ENCODE measurements around the gene MED13L. TPM values are rescaled to one million over a fixed set of nuclear protein-coding genes. Genes with fewer than 3 reads are reported as not detected.

The MED13L gene
- total and polyA plus RNA-seq, 2 of the 4 experiments (the other 2 are of a cell fraction): 17.9 to 49.1 TPM

- Histone ChIP-seq H3K9ac (ENCODE audit: low read depth, low read length) (no peak overlapping the region), H3K23ac (ENCODE audit: low read depth, low read length) (peak overlapping the region; percentile 51; the same call in 1 of the 2 replicates), H3K79me1 (ENCODE audit: low read depth in 1 of 2, low read length in 2 of 2) (peaks cover 4 to 28% of the 10 kb centered on the region in 2 experiments; a peak in 3 of 4 replicates), H4K5ac (ENCODE audit: low read depth, low read length) (no peak overlapping the region), H3K36me3 (ENCODE audit: control insufficient read depth, insufficient read depth, low read length) (no peaks in the 10 kb centered on the region), H2BK5ac (ENCODE audit: low read depth, low read length, poor library complexity, severe bottlenecking) (no peak overlapping the region), H2AK5ac (ENCODE audit: low read depth, low read length) (no peak overlapping the region), H3K27ac (ENCODE audit: insufficient read depth, low read length) (no peak overlapping the region), H3K18ac (ENCODE audit: low read depth, low read length) (no peak overlapping the region), H4K20me1 (ENCODE audit: insufficient read depth, low read length) (peaks cover 63% of the 10 kb centered on the region), H3K4me1 (ENCODE audit: control insufficient read depth, insufficient read depth, low read length) (no peaks in the 10 kb centered on the region), H4K8ac (ENCODE audit: low read depth in 2 of 2, low read length in 2 of 2) (no peak overlapping the region), H3K14ac (replicated peaks; ENCODE audit: low read depth, low read length) (no peak overlapping the region), H2BK120ac (ENCODE audit: low read depth, low read length) (no peak overlapping the region), H2AK9ac (replicated peaks; ENCODE audit: low read depth, low read length, poor library complexity) (no peak overlapping the region), H3K9me1 (ENCODE audit: insufficient read depth, low read length) (peaks cover 4% of the 10 kb centered on the region; the same call in 1 of the 2 replicates), H3K9me3 (ENCODE audit: control insufficient read depth, insufficient read depth, low read length) (no peaks in the 10 kb centered on the region), H3K27me3 (ENCODE audit: control insufficient read depth, insufficient read depth, low read length) (no peaks in the 10 kb centered on the region), H3K4ac (ENCODE audit: low read depth, low read length) (no peak overlapping the region), H4K91ac (ENCODE audit: insufficient read depth, low read depth, low read length) (no peak overlapping the region), H3K4me3 (ENCODE audit: insufficient read depth, low read depth, low read length) (no peak overlapping the region), H3K56ac (ENCODE audit: extremely low read depth, insufficient read depth, low read length) (no peak overlapping the region), H3K4me2 (ENCODE audit: low read depth, low read length) (peak overlapping the region; percentile 76; the same call in 1 of the 2 replicates), H2BK20ac (ENCODE audit: low read depth, low read length) (no peak overlapping the region), H2AFZ (replicated peaks; ENCODE audit: low read length, poor library complexity) (no peak overlapping the region), H2BK15ac (ENCODE audit: low read depth, low read length) (no peak overlapping the region)
- intact Hi-C loops (cut with micrococcal nuclease): loop anchor here (5.0 kb wide), 3 partner anchors 132 to 418 kb away; no protein-coding TSS in a partner anchor
- ATAC-seq (ENCODE audit: low read depth) (no peak), DNase-seq (no peak)
- TF ChIP-seq MAFK (IDR thresholded peaks at IDR 0.05; ENCODE audit: low read depth, low read length): peak; percentile 85
- TF ChIP-seq FOS (IDR thresholded peaks at IDR 0.05; ENCODE audit: low read depth, low read length): no peak
- CTCF ChIA-PET: interaction anchor here (0.6 to 1.0 kb wide), 4 partner anchors 96 to 1793 kb away, joined by 3 to 6 read pairs (median 4); no protein-coding TSS in a partner anchor
- BruUV-seq (replicated peaks): no TSS peak
- in situ Hi-C loops (cut with MboI; ENCODE audit: low sequenced_read_pairs): no loop called here
- dilution Hi-C loops (cut with HindIII; ENCODE audit: low sequenced_read_pairs, unreplicated experiment): no loop called here
- POLR2A ChIA-PET (ENCODE audit: unreplicated experiment): no interaction called here
- no CpG with 5 or more reads among the region's 5 CpGs for WGBS, 2 experiments (ENCODE audit: extremely low coverage in 2 of 2, insufficient read length in 1 of 2)
Observed at GRCh38 chr12:116274551-116275375, 2.7 kb downstream of the MED13L start.
